Measurements from ENCODE around the gene TMEM17.

GRCh38 chr2:62499430-62500060, 6.5 kb downstream of the TMEM17 start:
- TF ChIP-seq CTCF (IDR thresholded peaks at IDR 0.05; ENCODE audit: low read length) (no peak), EZH2 (IDR thresholded peaks at IDR 0.05; ENCODE audit: borderline replicate concordance, low read length) (no peak)
